ENCODE results near the gene TMEM167B.
"Not testable (repeated sequence)": the region's sequence is repeated elsewhere in the genome, so short reads cannot be mapped to it uniquely, and the experiment has no call there.

The TMEM167B gene

DNA sequence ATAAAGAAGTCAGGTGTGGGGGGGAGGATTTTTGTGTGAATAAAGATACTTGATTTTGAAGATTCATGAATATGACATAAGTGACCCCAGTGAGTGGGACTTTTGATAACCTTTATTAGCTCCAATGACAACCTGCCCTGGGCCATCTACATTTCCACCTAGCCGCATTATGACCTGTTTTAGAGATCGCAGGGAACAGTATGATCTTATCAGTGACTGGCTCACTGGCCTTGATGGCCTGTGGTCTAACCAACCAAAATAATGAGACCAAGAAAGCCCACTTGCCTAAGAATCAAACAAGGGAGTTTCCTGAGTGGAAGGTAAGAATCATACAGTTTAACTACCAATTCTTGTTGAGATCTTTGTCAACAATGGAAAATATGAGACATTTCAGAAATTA is 25.1 kb downstream of the TMEM167B start:
- DNase-seq: no peak

DNA sequence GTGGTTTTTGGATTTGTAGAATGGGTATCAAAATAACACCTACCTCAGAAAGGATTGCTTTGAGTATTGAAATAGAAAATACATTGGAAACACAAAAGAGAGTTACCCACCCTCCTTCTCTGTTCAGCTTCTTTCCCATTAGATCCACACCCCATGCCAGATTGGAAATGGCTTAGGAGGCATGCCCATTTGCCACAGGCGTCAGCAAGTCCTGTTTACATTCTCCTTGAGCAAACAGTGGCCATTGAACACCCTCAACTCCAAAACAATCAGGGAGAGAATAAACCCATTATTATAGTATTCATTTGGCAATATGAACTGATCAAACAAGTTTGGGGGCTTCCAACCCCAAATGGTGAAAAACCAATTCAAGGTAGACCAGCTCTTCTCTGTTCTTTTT is 25.7 kb downstream of the TMEM167B start:
- DNase-seq: no peak

- DNase-seq: no peak
Observed at GRCh38 chr1:109118089-109118488, 27.5 kb downstream of the TMEM167B start.

GRCh38 chr1:109120356-109120755 is 29.8 kb downstream of the TMEM167B start:
- DNase-seq: no peak

- DNase-seq: no peak
Observed at GRCh38 chr1:109131059-109131458, 40.5 kb downstream of the TMEM167B start.

GRCh38 chr1:109131800-109132199 is 41.2 kb downstream of the TMEM167B start:
- DNase-seq: no peak

- DNase-seq: no peak
Observed at GRCh38 chr1:109133002-109133706, 42.6 kb downstream of the TMEM167B start.

GRCh38 chr1:109133815-109134214 is 43.3 kb downstream of the TMEM167B start:
- no peak for DNase-seq

DNA sequence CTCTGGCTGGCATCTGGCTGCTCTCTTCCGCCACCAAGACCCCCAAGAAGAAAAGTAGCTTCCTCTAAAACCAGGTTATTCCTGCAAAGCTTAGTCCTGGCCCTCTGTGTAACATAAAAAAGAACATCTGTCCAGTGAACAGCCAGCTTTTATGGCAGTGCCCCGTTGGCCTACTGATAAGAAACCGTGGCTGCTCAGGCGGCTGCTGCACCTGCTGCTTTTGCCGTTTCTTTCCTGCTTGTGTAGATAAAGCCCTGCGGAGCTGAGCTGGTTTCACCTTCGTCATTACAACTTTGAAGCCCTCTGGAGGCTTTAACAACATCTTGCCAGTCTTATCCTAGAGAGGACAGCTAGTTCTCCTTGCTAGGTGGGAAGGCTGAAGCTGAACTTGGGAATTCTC is 43.9 kb downstream of the TMEM167B start:
- no peak for DNase-seq

GRCh38 chr1:109135940-109136339 is 45.4 kb downstream of the TMEM167B start:
- no peak for DNase-seq

- DNase-seq: no peak
Observed at GRCh38 chr1:109136766-109137165, 46.2 kb downstream of the TMEM167B start.

DNA sequence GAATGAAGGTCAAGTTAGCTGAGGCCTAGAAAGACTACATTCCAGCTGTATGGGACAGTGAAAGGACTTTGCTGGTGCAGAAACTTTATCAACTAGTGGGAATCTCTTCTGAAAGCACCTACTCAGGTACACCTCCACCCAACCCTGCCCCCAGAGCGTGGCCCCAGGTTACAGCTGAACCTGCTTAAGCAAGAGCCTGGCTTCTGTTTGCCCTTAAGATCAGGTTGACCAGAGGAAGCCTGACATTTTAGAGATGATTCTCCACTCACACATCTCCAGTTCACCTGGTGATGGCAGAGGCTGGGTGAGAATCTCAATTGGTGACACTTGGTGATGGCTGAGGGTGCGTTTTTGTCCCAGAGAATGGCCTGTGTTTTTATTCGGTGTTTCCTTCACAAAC is 47.4 kb downstream of the TMEM167B start:
- no peak for DNase-seq

DNA sequence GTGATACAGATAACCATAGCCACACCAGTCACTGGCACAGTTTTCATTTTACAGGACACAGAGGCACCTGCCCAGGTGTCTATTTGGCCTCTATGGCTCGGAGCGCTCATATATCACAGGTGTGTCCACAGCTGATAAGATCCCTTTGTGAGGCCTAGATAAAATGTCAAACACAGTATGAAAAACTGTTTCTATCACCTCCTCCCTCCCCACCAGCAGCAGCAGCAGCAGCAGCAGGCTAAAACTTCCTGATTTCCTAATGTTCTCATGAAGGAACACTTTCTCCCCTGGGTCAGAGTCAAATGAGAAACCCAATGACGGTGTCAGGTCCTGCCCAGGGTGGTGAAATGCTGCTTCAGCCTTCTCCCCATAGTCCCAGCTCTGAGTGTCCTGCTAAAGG is 47.8 kb downstream of the TMEM167B start:
- DNase-seq: no peak

DNA sequence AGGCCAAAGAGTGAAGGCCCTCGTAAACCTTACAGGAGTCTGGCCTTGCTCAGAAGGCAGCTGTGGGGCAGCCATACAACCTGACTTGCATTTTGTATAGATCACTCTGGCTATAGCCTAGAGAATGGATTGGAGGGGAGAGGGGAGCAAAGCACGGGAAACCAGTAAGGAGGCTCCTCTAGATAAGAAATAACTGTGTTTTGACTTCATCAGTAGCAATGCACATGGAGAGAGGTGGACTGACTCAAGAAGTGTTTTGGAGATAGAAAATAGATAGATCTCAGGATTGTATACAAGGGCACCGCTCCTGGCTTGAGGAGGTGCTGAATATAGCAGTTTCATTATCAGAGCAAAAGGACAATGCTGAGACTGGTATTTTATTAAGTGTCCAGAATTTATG is 49.8 kb downstream of the TMEM167B start:
- no peak for DNase-seq

- no peak for DNase-seq
Observed at GRCh38 chr1:109142260-109142659, 51.7 kb downstream of the TMEM167B start.

GRCh38 chr1:109142725-109143124 is 52.2 kb downstream of the TMEM167B start:
- not testable (repeated sequence) for DNase-seq
